Neural cell (in vitro differentiated cells): ENCODE measurements around the gene DCAF11. TPM values are rescaled to one million over a fixed set of nuclear protein-coding genes. Genes with fewer than 3 reads are reported as not detected.

Experiments used
- H2AFZ ChIP-seq: fragments of 200-600, 300-800 bp; sonication (generic), shearing (Covaris generic); 2 replicates; pipeline ENCODE4 v1.6.0; 2014; ENCODE audit warnings: low read depth, mild to moderate bottlenecking, antibody characterized with exemption, low read length, moderate library complexity
- H3F3A ChIP-seq: fragments of 200-600 bp; shearing (Covaris generic); 2 replicates; pipeline ENCODE4 v1.6.1; 2016; ENCODE audit warnings: mild to moderate bottlenecking, moderate library complexity, mixed read lengths, antibody characterized with exemption, low read length; ENCODE audit not compliant: insufficient read depth, poor library complexity, severe bottlenecking
- H3K27ac ChIP-seq: fragments of 200-600, 300-800 bp; sonication (generic), shearing (Covaris generic); 2 replicates; pipeline ENCODE4 v1.5.1; 2014; ENCODE audit warnings: mild to moderate bottlenecking, low read length, moderate library complexity
- H3K27me3 ChIP-seq: fragments of 300-800, 200-600 bp; sonication (generic), shearing (Covaris generic); 2 replicates; pipeline ENCODE4 v1.6.0; 2014; ENCODE audit warnings: mild to moderate bottlenecking, low read depth, low read length, moderate library complexity; ENCODE audit not compliant: insufficient read depth
- H3K36me3 ChIP-seq: fragments of 300-800, 200-600 bp; sonication (generic), shearing (Covaris generic); 2 replicates; pipeline ENCODE4 v1.5.1; 2014; ENCODE audit warnings: mild to moderate bottlenecking, antibody characterized with exemption, low read length, moderate library complexity; ENCODE audit not compliant: insufficient read depth
- H3K4me2 ChIP-seq: fragments of 300-800, 200-600 bp; sonication (generic), shearing (Covaris generic); 2 replicates; pipeline ENCODE4 v1.6.0; 2014; ENCODE audit warnings: mild to moderate bottlenecking, low read length
- H3K4me3 ChIP-seq: fragments of 300-800, 200-600 bp; sonication (generic), shearing (Covaris generic); 2 replicates; pipeline ENCODE4 v1.5.1; 2014; ENCODE audit warnings: mild to moderate bottlenecking, low read length, moderate library complexity
- H3K79me2 ChIP-seq: fragments of 200-600 bp; shearing (Covaris generic); replicated peaks from 2 replicates; pipeline ENCODE4 v1.6.0; 2014; ENCODE audit warnings: mild to moderate bottlenecking, low read length, moderate library complexity; ENCODE audit not compliant: insufficient read depth
- H3K9ac ChIP-seq: fragments of 300-800, 200-600 bp; sonication (generic), shearing (Covaris generic); 2 replicates; pipeline ENCODE4 v1.6.1; 2016; ENCODE audit warnings: mild to moderate bottlenecking, low read length, mixed read lengths
- H3K9me2 ChIP-seq: fragments of 200-600 bp; shearing (Covaris generic); 2 replicates; pipeline ENCODE4 v1.6.1; 2016; ENCODE audit warnings: mild to moderate bottlenecking, low read length, mixed read lengths; ENCODE audit not compliant: insufficient read depth
- H3K9me3 ChIP-seq: fragments of 200-600, 300-800 bp; sonication (generic), shearing (Covaris generic); 2 replicates; pipeline ENCODE4 v1.6.1; 2016; ENCODE audit warnings: mild to moderate bottlenecking, mixed run types, low read length, moderate library complexity, mixed read lengths
- H4K20me1 ChIP-seq: fragments of 200-600 bp; shearing (Covaris generic); 2 replicates; pipeline ENCODE4 v1.6.1; 2016; ENCODE audit warnings: mild to moderate bottlenecking, mixed run types; ENCODE audit not compliant: insufficient read depth
- EP300 ChIP-seq: fragments of 450-650 bp; conservative IDR thresholded peaks from 2 replicates; pipeline ENCODE4 v1.6.1; 2014; ENCODE audit warnings: antibody characterized with exemption, mild to moderate bottlenecking, moderate library complexity; ENCODE audit not compliant: poor library complexity, severe bottlenecking
- EZH2 ChIP-seq: fragments of 200-600, 300-800 bp; shearing (Covaris generic), sonication (generic); IDR thresholded peaks from 2 replicates; pipeline ENCODE4 v1.6.1; 2014; ENCODE audit warnings: antibody characterized with exemption, low read length, borderline replicate concordance, mild to moderate bottlenecking; ENCODE audit not compliant: insufficient read depth, poor library complexity, severe bottlenecking
- MXI1 ChIP-seq: fragments of 450-650 bp; conservative IDR thresholded peaks from 2 replicates; pipeline ENCODE4 v1.6.1; 2014; ENCODE audit warnings: antibody characterized with exemption, mild to moderate bottlenecking; ENCODE audit not compliant: poor library complexity, severe bottlenecking
- POLR2AphosphoS5 ChIP-seq: IDR thresholded peaks from 2 replicates; pipeline ENCODE4 v1.6.1; 2012
- RAD21 ChIP-seq: fragments of 450-650 bp; conservative IDR thresholded peaks from 2 replicates; pipeline ENCODE4 v1.6.1; 2014; ENCODE audit warnings: antibody characterized with exemption, mild to moderate bottlenecking, moderate library complexity
- SMC3 ChIP-seq: fragments of 450-650 bp; conservative IDR thresholded peaks from 2 replicates; pipeline ENCODE4 v1.6.1; 2014; ENCODE audit warnings: antibody characterized with exemption, mild to moderate bottlenecking, moderate library complexity; ENCODE audit not compliant: poor library complexity
- TAF1 ChIP-seq: IDR thresholded peaks from 2 replicates; pipeline ENCODE4 v1.6.1; 2012; ENCODE audit warnings: low read depth
- polyA plus RNA-seq: library from polyadenylated mRNA; depleted of rRNA; stranded (reverse); fragments of >200 nt; gene quantifications from 2 replicates; pipeline ENCODE4 v1.2.3, GENCODE V29; 2014
- TF ChIP-seq, protein P1 (sequence below): fragments of 450-650 bp; IDR thresholded peaks from 2 replicates; pipeline ENCODE4 v1.5.1; 2014; ENCODE audit warnings: antibody characterized with exemption, mild to moderate bottlenecking, moderate library complexity; ENCODE audit not compliant: poor library complexity, severe bottlenecking
- TF ChIP-seq, protein P2 (sequence below): IDR thresholded peaks from 2 replicates; pipeline ENCODE4 v1.6.1; 2012; ENCODE audit warnings: borderline replicate concordance

The DCAF11 gene
- polyA plus RNA-seq, 1 donor from 2014 or later, result 74.5 TPM

DNA sequence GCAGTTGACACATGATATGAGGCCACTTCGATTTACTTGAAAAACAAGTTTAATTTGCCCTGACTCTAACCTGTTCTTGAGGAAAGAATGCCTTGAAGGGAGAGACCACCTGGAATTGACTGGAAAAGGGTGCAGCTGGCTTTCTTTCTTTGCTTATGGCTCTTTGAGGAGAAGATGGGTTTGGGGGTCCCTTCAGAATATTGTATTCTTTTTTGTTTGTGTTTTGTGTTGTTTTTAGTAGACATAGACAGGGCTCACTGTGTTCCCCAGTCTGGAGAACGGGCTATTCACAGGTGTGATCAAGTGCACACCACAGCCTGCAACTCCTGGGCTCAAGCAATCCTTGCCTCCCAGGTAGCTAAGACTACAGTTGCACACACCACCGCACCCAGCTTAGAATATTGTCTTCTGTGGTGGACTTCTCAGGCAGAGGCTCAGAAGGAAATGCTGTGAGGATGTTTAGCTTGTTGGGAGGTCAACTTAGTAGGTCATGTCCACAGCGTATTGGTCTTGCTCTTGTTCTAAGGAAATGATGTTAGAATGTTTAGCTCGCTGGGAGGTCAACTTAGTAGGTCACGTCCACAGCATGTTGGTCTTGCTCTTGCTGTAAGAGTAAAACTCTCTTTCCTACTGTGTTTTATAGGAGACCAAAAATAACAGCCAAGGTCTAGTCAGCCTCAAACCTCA lies 1.7 kb downstream of the DCAF11 start:
- Histone ChIP-seq H3K9ac (peak overlapping the region; percentile 98), H3K9me3 (no peaks in the 10 kb centered on the region), H3K4me3 (peak overlapping the region; percentile 89), H2AFZ (no peak overlapping the region), H3K79me2 (peaks cover 10% of the 10 kb centered on the region), H3K27me3 (no peaks in the 10 kb centered on the region), H3F3A (no peaks in the 10 kb centered on the region), H3K9me2 (no peaks in the 10 kb centered on the region), H3K36me3 (no peaks in the 10 kb centered on the region), H3K27ac (no peak overlapping the region), H4K20me1 (no peaks in the 10 kb centered on the region), H3K4me2 (peak overlapping the region; percentile 63)
- TF ChIP-seq EP300 (no peak), RAD21 (no peak), POLR2AphosphoS5 (no peak), MXI1 (no peak), SMC3 (no peak), EZH2 (no peak), TAF1 (no peak)
- TF ChIP-seq, protein P1, sequence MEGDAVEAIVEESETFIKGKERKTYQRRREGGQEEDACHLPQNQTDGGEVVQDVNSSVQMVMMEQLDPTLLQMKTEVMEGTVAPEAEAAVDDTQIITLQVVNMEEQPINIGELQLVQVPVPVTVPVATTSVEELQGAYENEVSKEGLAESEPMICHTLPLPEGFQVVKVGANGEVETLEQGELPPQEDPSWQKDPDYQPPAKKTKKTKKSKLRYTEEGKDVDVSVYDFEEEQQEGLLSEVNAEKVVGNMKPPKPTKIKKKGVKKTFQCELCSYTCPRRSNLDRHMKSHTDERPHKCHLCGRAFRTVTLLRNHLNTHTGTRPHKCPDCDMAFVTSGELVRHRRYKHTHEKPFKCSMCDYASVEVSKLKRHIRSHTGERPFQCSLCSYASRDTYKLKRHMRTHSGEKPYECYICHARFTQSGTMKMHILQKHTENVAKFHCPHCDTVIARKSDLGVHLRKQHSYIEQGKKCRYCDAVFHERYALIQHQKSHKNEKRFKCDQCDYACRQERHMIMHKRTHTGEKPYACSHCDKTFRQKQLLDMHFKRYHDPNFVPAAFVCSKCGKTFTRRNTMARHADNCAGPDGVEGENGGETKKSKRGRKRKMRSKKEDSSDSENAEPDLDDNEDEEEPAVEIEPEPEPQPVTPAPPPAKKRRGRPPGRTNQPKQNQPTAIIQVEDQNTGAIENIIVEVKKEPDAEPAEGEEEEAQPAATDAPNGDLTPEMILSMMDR, result no peak

DNA sequence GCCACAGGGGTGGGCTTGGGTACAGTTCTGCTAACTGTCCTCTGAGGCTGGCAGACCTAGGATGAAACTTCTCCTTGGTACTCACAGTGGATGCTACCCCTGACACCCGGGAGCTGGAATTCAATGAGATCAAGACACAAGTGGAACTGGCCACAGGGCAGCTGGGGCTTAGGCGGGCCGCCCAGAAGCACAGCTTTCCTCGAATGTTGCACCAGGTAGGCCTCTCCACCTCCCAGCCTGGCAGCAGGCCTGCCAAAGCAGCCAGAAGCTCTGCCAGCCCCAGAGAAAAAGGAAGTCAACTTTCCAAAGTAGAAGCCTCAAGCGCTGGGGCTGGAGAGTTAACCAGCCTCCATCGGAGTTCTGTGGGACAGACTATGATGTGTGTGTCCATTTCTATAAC lies 2.6 kb downstream of the DCAF11 start:
- H3K27ac ChIP-seq, result no peak overlapping the region
- no peaks in the 10 kb centered on the region for H3K9me3 ChIP-seq
- no peaks in the 10 kb centered on the region for H3K9me2 ChIP-seq
- no peak overlapping the region for H3K4me2 ChIP-seq
- no peak overlapping the region for H3K4me3 ChIP-seq
- H3F3A ChIP-seq, result no peaks in the 10 kb centered on the region
- no peak overlapping the region for H3K9ac ChIP-seq
- H3K27me3 ChIP-seq, result no peaks in the 10 kb centered on the region
- H3K36me3 ChIP-seq, result no peaks in the 10 kb centered on the region
- H3K79me2 ChIP-seq, result peaks cover 10% of the 10 kb centered on the region
- no peak overlapping the region for H2AFZ ChIP-seq
- no peak for TF ChIP-seq EP300
- TF ChIP-seq, protein P1, result no peak
- TF ChIP-seq RAD21, result no peak
- TF ChIP-seq POLR2AphosphoS5, result no peak
- no peak for TF ChIP-seq TAF1
- TF ChIP-seq, protein P2, sequence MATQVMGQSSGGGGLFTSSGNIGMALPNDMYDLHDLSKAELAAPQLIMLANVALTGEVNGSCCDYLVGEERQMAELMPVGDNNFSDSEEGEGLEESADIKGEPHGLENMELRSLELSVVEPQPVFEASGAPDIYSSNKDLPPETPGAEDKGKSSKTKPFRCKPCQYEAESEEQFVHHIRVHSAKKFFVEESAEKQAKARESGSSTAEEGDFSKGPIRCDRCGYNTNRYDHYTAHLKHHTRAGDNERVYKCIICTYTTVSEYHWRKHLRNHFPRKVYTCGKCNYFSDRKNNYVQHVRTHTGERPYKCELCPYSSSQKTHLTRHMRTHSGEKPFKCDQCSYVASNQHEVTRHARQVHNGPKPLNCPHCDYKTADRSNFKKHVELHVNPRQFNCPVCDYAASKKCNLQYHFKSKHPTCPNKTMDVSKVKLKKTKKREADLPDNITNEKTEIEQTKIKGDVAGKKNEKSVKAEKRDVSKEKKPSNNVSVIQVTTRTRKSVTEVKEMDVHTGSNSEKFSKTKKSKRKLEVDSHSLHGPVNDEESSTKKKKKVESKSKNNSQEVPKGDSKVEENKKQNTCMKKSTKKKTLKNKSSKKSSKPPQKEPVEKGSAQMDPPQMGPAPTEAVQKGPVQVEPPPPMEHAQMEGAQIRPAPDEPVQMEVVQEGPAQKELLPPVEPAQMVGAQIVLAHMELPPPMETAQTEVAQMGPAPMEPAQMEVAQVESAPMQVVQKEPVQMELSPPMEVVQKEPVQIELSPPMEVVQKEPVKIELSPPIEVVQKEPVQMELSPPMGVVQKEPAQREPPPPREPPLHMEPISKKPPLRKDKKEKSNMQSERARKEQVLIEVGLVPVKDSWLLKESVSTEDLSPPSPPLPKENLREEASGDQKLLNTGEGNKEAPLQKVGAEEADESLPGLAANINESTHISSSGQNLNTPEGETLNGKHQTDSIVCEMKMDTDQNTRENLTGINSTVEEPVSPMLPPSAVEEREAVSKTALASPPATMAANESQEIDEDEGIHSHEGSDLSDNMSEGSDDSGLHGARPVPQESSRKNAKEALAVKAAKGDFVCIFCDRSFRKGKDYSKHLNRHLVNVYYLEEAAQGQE, result no peak
- TF ChIP-seq MXI1, result no peak
- no peak for TF ChIP-seq EZH2
- no peak for TF ChIP-seq SMC3
- no peaks in the 10 kb centered on the region for H4K20me1 ChIP-seq
